Hematopoietic multipotent progenitor cell treated with erythropoietin and hydrocortisone succinate and interleukin-3 and kit ligand, for 17 days (in vitro differentiated cells): ENCODE measurements around the gene ARHGAP8.
"Not testable (repeated sequence)": the region's sequence is repeated elsewhere in the genome, so short reads cannot be mapped to it uniquely, and the experiment has no call there.

ENCODE experiments used
- DNase-seq: peaks from one replicate; pipeline ENCODE4 v3.0.0-alpha.2; 2015; ENCODE audit warnings: low spot score

The ARHGAP8 gene

DNA sequence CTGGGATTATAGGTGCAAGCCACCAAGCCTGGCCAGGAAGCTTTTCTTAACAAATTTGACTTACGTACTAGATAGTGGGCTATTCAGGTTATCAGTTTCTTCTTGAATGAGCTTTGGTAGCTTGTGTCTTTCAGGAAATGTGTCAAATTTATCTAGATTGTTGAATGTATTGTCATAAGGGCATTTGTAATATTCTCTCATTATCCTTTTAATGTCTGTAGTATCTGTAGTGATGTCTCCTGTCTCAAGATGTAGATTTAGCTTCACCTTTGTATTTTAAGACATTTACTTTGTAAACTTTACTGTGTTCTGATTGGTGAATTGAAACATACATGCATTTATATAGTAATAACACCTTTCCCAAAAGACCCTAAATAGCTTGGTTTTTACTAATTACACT, 20.7 kb downstream of the ARHGAP8 start:
- DNase-seq: no peak

DNA sequence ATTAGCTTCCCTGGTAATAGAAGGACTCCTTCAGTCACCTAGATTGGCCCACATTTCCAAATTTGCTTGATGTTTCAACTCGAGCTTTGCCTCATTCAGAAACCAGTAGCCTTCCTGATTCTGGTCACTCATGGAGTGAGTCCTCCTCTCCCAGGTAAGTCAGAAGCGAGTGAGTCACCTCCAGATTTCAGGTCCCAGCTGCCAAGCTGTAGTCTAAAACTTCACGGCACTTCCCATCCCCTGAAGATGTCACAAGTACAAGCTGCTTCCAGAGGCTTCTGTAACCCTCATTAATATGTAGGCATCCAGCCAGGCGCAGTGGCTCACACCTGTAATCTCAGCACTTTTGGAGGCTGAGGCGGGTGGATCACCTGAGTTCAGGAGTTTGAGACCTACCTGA, 23.5 kb downstream of the ARHGAP8 start:
- no peak for DNase-seq

DNA sequence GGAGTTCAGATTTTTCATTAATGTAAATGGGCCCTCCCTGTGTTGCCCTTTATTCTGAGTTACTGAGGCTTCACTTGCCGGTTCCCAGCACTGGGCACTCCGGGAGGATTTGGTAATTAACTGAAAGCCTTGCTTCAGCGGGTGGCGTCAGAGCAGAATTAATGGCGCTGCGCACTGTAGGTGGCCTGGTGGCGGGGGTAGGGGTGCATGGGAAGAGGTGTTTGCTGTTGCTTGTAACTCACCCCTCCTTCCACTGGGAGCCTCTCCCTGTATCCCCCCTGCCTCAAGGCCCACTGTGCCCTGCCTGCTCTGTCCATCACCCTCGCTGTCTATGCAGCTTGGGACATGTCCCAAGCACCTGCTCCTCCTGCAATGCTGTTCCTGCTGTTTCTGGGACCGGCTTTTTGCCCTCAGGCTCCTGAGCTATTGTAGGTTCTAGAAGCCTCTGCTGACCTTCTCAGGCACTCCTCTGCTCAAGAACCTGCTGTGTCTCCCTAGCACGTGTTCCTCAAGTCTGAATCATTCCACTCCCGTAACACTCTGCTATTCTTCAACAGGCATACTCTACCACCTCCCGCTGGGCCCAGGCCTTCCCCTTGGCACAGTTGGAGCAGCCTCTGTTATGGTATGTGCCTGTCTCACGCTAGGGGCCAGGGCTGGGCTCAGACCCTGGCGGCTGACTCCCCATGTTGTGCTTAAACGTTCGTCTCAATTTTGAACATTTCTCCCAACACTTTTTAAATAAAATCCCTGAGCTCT, 24.4 kb downstream of the ARHGAP8 start:
- DNase-seq: no peak

DNA sequence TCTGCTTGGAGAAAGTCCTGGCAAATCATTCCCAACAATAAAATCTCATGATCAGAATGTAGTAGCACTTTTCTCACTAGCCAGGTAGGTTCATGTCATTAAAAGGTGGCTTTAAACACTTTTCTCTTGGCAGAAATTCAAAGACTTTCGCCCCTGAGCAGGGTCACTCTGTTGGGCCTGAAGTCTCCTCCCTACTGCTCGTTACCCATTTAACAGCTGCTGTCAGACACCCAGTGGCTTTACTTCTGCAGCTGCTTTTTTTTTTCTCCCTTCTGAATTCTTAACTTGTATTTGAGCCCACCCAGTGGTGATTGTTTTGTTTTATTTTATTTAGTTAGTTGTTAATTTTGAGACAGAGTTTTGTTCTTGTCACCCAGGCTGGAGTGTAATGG, 25.0 kb downstream of the ARHGAP8 start:
- no peak for DNase-seq

DNA sequence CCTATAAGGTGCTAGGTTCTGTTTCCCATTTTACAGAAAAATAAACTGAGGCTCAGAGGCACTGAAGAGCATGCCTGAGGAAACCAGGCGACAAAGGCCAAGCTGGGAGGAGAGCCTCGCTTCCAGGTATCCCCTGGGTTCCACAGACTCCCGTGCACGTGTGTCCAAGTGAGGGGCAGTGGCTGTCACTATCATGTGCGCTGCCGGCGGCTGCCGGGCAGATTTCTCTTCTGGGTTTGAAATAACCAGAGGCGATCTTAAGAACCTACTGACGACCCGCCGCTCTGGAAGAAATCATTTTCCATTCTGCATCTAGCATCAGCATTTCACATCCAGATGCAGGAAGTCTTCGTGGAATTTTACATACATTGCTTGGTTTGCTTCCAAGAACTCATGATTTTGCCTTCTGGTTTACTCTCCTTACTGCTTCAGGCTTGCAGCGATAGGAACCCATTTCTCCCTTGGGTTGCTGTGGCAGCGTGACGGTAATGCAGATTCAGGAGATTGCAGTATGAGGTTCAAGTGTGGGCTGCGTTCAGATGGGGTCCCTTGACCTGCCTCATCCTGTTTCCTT, 28.6 kb downstream of the ARHGAP8 start:
- no peak for DNase-seq

DNA sequence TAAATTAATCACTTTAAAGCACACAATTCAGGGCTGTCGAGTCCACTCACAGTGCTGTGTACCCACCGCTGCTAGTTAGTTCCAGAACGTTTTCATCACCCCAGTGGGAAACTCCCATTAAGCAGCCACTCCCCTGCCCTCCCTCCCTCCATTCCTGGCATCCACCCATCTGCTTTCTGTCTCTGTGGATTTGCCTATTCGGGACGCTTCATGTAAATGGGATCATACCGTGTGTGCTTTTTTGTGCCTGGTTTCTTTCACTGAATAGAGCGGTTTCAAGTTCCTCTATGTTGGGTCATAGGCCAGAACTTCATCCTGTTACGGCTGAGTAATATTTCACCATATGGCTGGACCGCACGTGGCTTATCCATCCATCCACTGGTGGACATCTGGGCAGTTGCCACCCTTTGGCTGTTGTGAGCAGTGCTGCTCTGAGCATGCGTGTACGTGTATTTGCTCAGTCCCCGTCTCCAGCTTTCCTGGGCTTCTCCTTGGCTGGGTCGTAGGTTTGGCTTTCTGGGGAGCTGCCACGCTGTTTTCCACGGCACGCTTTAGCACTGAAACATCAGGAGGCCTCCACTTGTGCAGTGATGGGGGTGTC, 30.1 kb downstream of the ARHGAP8 start:
- no peak for DNase-seq

DNA sequence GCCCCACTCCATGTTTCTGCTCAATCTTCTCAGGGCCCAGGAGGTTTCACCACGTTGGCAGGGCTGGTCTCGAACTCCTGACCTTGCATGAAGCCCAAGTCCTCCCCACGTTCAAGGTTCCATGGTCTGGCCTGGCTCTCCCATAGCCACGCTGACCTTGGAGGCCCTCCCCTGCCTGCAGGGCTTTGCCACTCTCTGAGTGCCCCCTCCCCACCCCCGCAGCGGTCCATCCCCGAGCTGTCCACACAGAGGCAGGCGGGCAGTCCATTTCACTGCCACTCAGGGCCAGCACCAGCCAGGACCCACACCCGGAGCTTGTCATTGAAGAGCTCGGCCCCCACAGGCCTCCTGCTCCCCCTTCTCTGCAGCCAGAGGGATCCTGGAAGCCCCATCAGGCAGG, 30.7 kb downstream of the ARHGAP8 start:
- DNase-seq: no peak

DNA sequence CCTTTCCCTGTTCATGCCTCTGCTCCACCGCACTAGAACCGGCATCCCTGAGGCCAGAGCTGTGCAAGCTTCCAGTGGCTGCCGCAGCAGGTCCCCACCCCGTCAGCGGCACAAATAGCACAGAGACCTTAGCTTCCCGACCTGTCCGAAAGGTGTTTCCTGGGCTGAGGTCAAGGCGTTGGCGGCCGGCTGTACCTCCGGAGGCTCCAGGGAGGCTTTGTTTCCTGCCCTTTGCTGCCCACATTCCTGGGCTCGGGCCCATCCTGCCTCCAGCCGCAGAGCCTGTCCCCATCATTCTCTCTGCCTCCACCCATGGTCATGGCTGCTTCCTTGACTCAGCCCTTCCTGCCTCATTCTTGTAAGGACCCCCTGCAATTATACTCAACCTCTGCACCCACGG, 31.2 kb downstream of the ARHGAP8 start:
- no peak for DNase-seq

DNA sequence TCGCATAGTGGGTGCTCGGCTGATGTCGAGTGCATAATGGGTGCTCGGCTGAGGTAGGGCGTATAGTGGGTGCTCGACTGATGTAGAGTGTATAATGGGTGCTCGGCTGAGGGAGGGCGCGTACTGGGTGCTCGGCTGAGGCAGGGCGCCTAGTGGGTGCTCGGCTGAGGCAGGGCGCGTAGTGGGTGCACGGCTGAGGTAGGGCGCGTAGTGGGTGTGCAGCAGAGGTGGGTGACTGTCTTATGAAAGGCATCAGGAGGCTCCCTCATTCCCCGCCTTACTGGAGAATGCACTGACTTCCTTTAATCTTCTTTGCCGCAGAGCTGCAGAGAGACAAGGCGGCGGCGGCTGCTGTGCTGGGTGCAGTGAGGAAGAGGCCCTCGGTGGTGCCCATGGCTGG, 33.8 kb downstream of the ARHGAP8 start:
- no peak for DNase-seq

DNA sequence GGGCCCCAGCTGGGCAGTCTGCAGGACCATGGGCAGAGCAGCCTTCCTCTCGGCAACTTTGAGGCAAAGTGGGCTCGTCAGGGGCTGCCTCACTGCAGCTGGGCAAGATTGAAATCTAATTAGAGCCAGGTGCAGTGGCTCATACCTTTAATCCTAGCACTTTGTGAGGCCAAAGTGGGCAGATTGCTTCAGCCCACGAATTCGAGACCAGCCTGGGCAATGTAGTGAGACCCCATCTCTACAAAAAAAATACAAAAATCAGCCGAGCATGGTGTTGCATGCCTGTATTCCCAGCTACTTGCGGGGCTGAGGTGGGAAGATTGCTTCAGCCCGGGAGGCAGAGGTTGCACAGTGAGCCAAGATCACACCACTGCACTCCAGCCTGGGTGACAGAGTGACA, 34.2 kb downstream of the ARHGAP8 start:
- DNase-seq: no peak

DNA sequence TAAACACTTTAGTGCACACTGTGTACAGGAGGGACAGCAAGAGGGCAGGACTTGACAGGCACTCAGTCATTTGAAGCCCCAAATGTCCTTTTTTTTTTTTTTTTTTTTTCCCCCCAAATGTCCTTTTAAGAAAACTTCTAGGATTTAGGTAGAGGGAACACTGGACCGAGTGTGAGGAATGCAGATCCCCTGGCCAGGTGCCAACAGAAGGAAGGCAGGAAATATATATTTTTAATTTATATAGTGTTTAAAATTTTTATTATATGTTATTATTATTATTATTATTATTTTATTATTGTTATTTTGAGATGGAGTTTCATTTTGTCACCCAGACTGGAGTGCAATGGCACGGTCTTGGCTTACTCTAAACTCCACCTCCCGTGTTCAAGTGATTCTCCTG, 35.5 kb downstream of the ARHGAP8 start:
- DNase-seq: no peak

DNA sequence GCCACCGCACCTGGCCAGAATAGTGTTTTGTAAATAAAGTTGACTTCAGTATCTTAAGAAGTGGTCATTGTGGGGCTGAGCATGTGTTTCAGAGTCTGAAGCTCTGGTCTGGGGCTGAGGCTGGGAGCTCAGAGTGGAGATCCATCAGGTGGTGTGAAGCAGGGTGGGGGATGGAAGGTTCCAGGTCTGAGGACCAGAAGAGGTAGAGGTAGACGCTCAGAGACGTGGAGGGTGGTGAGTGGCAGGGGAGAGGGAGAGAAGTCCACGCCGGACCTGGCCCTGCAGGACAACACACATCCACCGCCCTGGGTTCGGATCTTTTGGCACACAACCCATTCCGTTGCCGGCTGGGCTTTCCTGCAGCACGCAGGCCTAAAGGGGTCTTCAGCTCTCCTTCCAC, 40.7 kb downstream of the ARHGAP8 start:
- DNase-seq: no peak

DNA sequence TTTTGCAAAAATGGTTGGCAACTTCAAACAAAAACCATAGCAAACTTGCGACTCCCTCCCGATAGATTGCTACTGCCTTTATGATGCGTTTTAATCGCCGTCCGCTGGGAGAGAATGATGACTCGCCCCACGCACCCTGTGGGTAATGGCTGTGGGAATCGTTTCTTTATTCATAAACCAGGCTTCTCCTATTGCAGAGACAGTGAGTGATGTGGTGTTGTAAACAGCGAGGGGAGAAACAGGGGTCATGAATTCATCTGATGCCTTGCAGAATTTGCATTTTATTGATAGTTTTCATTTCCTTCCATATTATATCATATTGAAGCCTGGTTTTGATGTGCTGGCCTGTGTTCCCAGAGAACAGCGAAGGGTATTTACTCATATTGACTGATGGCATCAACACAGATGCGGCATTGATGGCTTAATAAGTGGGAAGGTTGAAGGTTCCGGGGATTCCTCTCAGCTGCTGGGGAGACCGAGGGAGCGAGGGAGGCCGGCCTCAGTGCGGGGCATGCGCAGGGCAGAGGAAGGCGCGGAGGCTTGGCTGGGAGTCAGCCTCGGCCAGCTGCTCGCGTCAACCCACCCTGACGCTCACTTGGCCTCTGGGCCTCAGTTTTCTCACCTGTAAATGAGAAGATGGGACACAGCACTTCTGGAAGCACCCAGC, 41.3 kb downstream of the ARHGAP8 start:
- no peak for DNase-seq

DNA sequence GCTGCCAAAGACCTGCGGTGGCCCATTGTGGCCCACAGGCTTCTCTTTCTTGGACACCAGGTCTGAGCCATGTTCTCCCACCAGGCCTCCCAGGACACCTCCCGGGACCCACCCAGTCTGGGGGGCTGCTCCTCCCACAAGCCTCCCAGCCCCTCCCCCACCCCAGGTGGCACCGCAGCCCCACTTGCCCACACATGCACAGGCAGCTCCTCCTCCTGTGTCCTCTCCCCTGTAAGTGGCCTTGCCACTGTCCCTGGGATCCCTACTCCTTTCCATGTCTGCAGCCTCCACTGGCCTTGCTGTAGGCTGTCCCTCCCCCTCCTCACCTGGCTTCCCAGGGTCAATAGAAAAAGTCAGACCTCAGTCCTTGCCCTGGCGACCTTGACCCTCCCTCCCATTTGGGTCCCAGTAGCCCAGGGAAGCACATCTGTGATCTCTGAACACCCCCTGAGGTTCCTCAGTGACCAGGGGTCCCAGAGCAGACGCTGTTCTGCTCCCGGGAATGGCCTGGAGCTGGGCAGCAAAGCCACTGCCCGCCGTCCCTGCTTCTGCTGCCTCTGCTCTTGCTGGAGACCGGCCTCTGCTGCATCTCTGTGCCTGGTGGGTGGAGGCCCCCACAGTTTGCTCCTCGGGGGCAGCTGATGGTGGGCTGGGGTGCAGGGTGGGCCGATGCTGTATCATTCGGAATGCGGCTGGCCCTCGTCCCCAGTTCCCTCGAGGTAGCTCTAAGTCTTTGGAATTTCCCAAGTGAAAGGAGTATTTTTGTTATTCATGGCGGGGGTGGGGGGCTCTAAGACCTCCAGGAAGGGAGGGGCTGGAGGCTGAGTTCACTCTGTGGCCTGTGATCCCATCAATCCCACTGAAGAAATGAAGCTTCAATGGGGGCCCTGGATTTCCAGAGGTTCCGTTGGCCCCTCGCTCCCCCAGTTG, 43.6 kb downstream of the ARHGAP8 start:
- DNase-seq: no peak

DNA sequence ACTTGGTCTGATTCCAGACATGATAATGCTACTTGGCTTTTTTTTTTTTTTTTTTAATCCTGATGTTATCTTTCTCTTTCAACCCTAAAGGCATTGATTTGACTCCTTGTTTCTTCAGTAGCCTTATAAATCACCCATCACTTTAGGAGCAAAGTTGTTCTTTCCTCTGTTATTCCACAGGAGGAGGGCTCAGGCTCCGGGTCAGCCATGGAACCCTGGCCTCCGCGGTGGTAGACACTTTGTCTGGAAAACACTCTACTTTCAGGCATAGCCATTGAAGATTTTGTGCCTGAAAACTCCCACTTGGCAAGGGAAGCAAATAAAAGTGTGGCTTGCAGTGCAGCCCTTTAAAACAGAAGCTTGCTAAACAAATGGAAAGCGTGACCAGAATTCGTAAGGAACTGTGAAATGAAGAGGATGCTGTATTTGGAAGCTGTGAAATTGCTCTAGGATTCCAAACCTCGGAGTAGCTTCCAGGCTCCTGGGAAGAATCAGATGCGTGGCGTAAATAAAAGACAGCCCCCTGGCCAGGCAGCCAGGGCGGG, 44.9 kb downstream of the ARHGAP8 start:
- no peak for DNase-seq

DNA sequence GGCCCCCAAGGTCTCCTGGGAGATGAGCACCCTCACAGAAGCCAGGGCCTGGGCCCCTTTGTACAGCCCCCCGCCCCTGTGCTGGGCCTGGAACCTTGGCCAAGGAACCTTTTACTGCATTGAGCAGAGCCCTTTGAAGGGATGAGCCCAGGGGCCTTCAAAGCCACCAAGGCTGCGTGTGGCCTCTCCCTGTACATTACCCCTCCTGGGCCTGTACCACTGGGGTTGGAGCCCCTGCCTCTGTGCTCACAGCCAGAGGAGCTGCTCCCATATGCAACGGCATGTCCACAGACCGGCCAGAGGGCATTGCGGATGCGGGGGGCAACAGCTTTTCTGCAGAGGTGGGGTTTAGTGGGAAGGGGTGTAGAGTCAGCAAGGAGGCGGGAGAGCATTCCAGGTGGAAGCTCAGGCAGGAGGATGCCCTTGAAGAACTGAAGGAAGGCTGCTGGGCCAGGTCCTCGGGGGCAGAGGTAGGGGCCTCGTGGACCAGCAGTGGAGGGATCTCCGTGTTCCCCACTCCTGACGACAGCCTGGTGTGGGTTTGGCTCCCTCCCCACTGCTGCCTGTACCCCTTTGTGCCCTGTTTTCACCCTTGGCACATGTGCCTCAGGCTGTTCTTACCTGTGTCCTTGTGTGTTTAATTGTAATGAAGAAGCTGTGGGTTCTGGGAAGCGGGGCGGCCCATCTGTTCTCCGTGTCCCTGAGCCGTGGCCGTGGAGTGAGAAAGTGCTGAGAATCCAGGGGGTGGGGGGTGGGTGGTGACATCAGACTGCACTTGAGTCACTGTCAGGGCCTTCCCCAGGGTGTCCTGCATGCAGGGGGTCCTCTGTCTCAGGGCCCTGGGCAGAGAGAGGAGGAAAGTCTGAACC, 46.9 kb downstream of the ARHGAP8 start:
- DNase-seq: no peak

DNA sequence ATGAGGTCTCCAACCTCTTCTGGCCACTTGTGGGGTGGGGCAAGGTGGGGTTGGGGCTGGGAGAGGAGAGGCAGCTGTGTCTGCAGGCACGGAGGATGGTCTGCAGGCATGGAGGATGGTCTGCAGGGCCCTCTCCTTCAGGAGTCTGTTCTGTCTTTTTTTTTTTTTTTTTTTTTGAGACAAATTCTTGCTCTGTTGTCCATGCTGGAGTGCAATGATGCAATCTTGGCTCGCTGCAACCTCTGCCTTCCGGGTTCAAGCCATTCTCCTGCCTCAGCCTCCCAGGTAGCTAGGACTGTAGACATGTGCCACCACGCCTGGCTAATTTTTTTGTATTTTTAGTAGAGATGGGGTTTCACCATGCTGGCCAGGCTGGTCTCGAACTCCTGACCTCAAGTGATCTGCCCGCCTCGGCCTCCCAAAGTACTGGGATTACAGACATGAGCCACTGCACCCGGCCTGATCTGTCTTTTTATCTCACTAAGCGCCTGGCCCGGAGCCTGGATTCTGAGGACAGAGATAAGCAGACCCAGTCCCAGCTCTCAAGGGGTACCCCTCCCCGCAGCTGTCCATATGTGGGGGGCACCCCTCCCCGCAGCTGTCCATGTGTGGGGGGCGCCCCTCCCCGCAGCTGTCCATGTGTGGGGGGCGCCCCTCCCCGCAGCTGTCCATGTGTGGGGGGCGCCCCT, 47.7 kb downstream of the ARHGAP8 start:
- not testable (repeated sequence) for DNase-seq

DNA sequence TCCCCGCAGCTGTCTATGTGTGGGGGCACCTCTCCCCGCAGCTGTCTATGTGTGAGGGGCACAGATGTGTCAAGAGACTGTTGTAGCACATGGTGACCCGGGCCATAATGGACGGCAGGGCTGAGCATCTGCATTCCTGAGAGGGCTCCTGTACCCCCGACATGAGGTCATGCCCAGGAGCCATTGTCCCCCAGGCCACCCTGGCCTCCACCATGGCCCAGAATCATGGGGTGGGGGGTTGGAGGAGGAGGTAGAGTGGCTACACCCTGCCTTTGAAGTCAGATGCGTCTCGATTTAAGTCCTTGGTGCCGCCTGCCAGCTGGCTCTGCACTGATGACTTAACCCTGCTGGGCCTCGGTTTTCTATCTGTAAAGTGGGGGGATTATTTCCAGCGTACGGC, 49.1 kb downstream of the ARHGAP8 start:
- no peak for DNase-seq

DNA sequence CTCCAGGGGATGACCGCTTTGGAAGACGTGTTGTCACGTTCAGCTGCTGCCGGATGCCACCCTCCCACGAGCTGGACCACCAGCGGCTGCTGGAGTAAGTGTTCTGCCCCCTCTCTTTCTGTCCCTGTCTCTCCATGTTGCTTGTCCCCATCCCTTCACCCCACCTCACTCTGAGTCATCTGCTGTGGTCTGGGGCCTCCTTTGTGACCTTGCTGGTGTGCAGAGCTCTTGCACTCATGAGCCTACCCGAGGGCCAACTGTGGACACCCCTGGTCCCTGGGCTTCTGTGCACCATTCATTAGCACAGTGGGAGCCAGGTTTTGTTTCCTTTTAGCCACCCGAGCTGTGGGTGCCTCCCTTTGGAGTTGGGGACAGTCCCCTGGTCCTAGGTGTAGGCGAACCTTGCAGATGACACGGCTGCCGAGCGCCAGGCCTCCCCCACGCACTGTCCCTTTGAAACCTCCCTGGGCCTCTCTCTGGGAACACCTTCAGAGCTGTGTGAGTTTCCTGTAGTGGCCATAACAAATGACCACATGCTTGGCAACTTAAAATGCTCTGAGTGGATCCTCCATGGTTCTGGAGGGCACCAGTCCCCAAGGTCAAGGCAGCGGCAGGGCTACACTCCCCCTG, 49.8 kb downstream of the ARHGAP8 start:
- DNase-seq: no peak

DNA sequence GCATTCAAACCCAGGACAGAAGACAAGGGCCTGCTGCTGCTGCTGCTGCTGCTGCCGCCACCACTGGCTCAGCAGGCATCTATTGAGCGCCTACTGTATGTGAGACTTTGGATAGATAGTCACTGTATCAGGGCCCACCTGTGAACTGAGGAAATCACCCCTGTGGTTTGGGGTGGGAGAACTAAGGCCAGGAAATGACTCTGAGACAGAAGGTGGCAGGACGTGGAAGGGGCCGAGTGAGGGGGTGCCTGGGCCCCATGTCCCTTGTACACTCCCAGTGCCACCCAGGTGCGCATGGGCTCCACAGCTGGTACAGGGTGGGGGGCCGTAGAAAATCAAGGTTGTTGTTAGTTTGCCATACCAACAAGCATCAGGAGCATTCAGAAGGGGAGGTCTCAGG, 50.6 kb downstream of the ARHGAP8 start:
- DNase-seq: no peak
